HG02981 (cell line): ENCODE measurements around the gene MOB3B.
A peak's percentile ranks its signal among the peaks of the same experiment; 100 is the strongest.

Experiments
- ATAC-seq: cut with Tn5 transposase; IDR thresholded peaks from one replicate; pipeline ENCODE4 v1.9.1; 2021; ENCODE audit warnings: mild to moderate bottlenecking, moderate library complexity; ENCODE audit not compliant: unreplicated experiment

Gene MOB3B

DNA sequence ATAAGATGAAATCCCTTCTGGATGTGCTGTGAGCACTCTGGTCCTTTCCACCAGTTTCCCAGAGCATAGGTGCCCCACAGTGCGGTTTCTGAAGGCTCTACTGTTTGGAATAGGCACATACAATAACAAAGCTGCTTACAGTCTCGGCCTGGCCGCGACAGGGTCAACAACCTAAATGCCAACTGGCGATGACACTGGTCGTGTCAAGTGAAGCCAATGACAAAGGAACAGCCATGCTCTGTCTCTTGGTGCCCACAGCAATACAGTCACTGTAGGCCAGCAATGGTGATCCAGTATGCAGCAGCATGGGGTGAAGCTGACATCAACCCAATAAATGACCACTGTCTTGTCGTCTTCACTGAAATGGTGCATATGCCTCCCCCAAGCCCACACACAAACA, 184.8 kb downstream of the MOB3B start:
- ATAC-seq: no peak

DNA sequence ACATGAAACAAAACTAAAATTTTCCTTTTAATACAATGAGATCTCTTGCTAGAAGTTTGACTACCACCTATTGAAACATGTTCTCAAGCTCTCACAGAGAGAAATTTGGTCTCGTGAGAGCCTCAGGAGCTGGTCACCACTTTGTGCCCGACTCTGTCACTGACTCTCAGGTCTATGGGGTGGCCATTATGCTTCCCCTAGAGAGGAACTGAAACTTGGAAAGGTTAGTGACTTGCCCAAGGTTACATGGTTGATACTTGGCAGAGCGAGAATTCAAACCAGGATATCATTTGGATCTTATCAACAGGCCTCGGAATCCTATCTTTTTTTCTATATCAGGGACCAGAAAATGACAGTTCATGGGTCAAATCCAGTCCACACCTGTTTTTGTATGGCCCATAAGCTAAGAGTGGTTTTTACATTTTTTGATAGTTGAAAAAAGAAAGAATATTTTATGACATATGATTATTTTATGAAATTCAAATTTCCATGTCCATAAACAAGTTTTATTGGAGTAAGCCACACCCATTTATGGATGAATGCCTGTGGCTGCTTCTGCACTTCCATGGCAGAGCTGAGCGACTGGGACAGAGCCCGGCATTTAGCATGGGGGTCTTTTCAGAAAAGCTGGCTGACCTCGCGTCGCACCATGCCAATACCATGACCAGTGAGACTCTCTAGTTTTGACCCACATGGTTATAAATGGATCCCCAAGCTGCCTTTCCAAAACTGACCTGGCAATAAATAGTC, 187.9 kb downstream of the MOB3B start:
- ATAC-seq: no peak

DNA sequence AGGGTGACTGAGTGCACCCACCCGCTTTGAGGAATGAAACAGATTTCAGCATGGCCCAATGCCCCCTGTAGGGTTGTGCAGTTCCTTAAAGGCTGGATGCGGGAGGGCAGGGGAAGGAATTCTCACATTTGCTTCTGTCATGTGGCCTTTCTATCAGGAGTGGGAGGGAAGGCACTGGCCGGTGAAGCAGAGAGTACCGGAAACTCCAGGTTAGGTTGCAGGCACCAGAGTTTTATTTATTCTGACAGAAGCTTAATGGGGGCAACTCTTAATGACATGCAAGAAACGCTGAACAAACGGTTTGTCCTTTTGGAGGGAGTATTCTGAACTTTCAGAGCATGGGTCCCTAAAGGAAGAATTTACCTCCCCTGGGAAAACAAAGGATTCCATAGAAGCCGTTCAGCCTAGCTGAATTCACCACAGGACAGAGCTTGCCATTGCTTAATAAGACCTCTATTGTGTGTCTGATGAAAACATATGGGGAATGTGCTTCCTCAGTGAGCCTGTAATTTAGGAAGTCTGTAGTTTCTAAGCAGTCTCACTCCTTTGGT, 188.6 kb downstream of the MOB3B start:
- ATAC-seq: no peak

DNA sequence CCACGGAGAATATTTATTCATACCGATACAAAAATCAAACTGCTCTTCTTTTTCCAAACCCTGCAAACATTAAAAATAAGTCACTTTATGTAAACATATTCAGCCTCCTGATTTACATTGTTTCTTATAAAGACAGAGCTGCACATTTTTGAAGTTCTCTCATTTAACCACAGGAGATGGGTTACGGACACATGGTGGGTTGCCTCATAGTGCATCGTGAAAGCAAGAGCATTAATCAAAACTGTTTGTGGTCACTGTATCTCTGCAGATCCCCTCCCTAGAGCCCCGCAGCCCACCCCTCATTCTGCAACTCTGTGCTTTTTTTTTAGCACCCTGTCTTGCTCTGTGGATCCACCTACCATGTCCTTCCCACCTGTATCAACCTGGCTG, 189.3 kb downstream of the MOB3B start:
- no peak for ATAC-seq

DNA sequence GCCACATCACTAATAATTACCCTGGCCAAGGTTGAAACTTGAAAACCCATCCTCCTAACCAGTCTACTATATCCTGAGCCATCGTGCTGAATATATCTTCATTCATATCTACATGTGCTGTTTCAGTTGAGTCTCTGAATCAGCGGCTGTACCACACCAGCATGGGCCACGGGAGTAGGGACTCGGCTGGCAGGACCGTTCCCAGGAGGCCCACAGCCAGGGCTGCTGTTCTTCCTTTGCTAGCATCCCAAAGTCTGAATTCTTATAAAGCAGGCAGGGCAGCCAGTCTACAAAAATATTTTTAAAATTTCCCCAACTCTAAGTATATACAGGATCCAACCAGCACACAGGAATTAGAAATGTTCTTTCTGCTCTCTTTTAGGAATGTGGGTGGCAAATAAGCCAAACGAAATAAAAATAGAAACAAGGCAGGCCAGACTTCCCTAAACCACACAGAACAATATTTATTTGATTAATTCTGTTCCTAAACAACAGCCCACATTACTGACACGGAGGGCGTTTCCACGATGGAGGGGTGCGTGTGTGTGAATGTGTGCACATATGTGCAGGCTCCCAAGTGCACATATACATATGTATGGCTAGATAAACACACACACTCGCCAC, 189.8 kb downstream of the MOB3B start:
- no peak for ATAC-seq

DNA sequence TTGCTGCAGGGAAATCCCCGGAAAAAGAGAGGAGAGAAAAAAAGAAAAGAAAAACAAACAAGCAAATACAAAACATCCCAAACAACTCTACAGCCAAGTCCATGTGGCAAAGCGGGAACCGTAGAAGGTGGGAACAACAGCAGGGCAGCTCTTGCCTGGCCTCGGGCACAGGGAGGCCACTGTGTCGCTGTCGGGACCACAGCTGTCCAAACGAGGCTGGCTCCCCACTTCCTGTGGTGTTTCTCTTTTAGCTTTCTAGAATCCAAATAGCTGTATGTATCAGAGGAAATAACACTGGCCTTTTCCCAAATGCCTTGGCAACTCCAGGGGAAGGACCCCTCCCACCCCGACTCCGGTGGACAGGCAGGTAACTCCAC, 191.1 kb downstream of the MOB3B start:
- ATAC-seq: no peak

DNA sequence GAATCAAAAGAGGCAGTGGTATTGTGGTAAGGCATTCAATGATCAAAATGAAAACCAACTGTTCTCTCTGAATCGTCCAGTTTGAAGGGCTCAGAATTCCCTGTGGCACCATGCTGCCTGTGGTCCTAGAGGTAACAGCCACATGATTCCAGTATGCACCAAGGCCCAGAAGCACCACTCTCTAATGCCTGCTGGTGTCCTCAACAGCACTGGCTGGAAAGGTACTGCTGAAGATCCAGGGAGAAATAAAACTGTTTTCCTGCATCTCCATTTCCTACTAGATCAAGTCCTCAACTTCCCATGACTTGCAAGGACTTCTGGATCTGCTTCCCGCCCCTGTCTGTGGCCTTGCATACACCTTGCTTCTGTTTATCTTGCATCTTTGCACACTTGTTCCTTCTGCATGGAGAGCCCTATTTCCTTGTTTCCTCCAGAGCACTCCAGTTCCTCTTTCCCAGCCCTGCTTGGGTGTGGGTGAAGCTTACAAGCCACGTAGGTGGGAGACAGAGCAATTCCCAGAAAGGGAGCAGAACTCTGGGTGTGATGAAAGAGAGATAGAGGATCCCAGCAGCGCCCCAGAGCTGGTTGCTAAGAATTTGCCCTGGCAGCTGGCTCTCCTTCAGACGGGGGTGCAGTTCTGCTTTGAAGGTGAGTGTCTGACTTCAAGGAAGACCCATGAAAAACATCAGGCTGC, 191.6 kb downstream of the MOB3B start:
- ATAC-seq: no peak

DNA sequence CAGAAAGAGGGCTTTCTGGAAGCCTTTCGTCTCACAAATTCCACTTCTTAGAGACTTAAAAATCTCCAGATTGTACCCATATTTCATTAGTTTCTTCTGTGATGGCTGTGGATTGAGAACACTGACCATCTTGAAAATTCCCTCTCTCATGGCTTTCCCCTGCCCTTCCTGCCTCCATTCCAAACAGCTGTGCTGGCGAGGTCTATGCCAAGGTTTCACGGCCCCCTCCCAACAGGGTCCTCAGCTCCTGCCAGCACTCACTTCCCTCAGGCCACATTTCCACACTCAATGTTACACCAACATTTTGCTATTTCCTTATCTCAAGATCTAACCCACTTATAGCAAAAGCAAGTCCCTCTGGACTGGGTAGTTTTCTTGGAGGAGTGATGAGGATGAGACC, 192.4 kb downstream of the MOB3B start:
- ATAC-seq: no peak

DNA sequence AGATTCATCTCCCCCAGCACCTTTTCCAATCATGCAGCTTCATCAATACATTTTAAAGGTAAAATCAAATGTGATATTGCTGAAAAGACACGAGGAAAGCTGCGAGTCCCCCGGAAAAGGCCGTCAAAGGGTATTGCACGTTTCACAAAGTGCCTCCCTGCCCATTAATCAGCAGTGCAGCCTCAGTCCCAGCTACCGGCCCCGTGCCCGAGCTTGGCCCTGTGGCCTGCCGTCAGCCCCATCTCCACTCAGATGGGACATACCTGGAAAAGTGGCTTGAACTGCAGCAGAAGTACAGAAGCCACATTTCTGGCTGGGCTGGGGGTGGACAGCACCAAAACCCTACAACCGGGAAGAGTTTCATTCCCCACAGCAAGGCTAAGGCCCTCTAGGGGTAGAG, 192.8 kb downstream of the MOB3B start:
- ATAC-seq: no peak

DNA sequence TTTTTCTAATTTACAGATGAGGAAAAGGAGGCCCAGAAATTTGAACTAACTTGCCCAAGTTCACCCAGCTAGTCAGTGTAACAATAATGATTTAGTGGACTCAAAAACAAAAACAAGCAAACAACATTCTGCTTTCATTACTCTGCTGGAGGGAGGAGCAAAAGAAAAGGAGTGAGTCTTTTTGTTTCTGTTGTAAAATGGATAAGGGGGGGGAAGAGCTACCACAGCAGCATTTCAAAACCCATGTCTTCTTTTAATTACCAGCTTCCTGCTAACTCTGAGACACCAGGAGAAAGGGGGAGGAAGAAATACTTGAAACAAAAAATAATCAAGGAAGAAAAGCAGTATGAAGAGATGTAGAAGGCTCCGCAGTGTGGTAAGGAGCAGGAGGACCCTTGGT, 193.5 kb downstream of the MOB3B start:
- ATAC-seq: no peak

DNA sequence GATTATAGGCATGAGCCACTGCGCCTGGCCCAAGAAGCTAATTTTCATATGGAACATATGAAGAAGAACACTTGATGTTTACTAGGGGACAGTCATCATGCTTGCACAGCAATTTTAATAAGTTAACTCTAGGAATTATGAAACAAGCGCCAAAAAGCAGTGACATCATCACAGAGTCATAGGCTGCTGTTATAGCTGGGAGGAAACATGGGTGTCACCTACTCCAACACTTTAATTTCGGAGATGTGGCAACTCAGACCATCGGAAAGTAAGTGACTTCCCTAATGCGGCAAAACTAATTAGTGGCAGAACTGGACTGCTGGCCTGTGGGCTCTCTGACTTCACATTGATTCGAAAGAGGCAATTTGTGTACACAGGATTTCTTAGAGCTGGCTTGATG, 194.5 kb downstream of the MOB3B start:
- no peak for ATAC-seq

DNA sequence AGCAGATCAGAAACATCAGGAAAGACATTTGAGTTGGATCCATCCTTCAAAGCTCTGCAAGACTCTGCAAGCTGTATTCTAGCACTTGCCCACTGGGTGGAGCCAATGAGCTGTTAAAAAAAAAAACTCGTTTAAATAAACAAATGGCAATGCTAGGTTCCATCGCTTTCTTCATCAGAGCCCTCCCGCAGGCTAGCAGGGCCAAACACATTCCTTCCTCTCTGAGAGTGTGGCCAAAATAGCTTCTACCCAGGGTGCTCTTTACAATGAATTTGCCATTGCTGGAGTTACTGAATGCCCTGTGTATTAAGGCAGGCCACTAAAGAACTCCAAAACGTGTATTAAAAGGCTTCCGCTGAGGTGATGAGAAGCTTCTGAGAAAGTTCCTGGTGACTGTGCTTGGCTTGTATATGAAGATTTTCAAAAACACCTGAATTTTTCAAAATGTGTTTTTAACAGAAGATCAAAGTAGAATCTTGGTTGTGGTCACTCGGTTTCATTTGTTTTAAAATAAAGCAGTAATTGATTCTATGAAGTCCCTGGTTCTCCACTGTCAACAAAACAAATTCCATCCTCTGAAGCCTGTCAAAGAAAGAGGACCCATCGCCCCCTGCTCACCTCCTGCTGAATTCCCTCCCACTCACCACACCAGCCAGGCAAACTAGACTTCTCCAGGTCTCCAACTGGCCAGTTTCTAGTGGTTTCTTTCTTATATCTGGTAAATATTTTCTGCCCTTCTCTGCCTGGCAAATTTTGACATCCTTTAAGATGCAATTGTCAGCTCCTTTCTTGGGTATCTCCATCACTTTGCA, 196.2 kb downstream of the MOB3B start:
- peak; percentile 58 for ATAC-seq

DNA sequence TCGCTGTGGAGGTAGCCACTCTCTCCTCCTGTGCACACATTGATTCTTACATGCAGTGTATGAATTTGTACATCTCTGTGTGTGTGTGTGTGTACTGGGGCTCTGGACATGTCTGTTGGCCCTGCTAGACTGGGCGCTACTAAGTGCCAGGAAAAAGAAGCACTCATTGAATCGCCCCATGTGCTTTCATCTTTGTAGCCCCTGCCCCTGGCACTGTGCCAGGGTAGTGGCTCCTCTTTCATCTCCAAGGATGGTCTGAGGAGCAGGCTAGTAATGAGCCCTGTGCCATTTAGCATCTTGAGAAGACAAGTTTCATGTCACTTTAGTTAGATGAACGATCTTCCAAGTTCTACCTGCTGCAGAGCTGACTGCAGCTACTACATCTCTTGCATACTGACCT, 198.2 kb downstream of the MOB3B start:
- no peak for ATAC-seq

DNA sequence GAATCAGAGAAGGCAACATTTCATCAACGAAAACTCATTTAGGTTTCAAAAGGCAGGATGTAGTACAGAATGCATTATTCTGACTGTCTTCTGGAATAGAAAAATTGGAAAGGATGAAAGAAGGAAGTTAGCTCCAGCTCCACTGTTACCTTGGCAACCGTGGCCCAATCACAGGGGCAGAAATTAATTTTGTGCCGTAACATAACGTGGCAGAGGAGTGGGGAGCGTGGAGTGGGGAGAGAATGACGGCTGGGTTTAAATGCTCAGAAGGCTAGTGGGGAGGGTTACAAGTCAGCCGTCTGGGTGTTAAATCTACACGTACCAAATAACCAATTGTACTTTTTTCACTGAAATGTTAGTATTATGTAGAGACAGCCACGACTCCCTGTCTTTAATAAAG, 200.3 kb downstream of the MOB3B start:
- ATAC-seq: no peak

DNA sequence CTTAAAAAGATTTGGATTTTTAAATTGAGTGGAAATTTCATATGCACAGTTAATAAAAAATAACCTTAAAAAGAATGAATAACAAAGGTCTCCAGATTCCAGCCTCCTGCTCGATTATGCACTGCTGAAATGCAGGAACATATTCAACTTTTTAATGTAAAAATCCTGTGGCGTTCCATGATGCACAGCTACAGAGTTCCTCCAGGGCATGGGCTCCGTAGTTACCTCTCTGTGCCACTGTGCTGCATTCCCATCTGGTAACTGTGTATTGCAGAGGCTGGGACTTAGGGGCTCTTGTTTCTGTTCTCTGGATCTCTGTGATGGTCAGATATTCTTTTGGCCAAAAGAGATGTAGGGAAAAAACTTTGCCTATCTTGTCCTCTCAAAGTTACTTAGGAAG, 201.1 kb downstream of the MOB3B start:
- no peak for ATAC-seq

DNA sequence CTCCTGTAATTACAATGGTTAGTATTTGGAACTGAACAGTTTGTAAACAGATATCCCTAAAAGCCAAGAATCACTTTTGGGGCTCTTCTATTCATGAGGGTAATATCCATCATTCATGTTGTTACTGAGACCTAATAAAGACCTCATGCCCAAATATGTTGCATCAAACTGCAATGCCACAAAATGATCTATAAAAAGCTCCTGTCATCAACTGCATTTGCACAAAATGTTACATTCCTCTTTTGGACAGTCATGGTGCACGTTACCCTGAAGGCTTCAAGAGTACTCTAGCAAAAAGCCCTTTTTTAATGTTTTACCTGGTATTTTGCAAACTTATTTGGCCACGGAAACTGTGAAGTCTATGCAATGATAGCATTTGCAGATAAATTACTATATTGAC, 218.4 kb downstream of the MOB3B start:
- ATAC-seq: no peak

DNA sequence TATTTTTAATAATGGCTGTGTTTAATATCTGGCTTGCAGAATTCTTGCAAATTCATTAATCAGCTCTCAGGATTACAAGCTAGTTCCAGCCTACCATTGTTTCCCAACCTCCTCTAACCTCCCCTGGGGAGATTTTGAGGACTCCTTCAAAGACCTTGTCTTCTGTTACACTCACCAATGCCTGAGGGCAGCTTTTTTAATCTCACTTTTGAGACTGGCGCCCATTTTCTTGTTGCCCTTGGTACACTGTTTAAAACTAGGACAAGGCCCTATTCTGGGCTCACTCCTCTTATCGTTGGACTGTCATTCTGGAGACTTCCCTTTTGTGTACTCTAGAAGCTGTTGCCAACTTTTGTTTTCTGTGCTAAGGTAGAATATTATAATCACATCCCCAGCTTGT, 219.0 kb downstream of the MOB3B start:
- no peak for ATAC-seq

DNA sequence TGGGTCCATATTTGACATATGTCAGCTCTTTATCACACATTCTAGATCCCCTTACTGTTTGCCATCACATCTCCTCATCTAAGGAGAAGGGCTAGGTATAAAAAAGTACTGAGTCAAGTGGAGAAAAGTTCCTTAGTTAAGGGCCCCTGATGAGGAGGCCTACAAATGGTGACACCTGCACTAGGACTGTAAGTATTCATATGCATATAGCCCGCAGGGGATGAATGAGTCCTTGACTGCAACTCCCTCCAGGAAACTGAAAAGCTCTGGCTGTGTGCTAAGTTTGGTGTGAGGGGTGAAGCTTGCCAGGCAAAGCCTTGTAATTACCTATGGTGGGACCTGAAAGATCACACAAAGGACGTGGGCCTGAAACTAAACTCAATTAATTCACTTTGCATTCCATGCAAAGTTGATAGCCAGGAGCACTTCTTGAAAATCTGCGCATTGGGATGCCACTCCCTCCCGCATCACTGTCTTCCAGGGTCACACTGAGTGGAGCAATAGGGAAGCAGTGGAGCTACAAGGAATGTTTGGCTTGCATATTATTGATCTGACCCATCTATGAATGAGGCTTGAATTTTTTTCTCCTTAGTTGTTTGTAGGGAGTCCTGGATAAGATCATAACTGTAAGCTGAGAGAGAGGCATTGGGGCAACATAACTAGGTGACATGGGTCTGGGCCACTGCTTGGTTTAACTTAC, 220.8 kb downstream of the MOB3B start:
- no peak for ATAC-seq

DNA sequence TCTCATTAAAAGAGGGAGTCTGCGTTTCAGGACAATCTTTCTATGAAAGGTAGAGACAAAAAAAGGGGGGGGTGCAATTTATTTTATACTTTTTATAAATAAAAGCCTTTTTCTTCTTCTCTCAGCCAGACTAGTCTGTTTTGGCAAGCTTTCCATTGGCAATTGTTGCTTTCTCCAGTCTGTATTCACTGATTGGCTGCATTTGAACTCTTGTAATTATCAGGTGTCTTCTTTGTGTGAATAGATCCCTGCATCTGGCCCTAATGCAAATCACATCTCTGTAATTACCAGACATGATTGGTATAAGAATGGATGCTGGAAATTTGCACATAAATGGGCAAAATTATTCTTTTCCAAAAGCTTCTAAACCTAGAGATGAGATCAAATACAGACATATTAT, 225.1 kb downstream of the MOB3B start:
- no peak for ATAC-seq

DNA sequence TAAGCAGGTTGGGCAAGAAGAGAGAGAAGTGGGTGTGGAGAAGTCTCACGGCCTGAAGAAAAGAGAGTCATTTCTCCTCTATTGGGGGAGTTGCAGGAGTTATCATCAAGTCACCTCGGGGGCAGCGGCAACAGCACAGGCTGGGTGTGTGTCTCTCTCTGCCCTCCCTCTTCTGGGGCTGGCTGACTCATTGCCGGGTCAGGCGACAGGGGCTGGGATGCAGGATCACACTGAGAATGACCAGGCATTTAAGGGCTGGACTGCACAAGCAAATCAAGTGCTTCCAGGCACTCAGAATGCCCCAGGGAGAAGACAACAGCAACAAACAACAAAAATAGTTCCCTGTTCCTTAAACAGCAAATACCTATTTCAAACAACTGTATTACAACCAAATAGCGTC, 226.4 kb downstream of the MOB3B start:
- no peak for ATAC-seq

DNA sequence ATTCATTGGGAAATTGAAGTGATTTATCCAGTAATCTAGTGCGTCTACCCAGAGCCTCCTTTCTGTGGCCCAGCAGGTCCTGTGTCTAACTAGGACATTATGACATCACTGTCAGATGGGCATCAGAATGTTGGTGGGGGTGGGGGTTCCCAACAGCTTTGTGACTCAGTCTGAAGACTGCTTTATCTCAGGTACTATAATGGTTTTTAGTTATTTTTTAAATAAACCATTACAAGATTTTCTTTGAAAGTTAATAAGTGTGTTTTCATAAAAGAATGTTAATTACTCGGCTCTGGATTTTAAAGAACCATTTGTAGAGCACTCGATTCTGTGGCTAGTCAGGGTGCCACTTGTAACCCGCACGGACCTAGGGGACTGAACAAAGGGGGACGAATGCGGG, 232.6 kb downstream of the MOB3B start, which contains the start of gene EQTN:
TSS of gene EQTN (minus strand) at position 101 of the 400 bp plus-strand sequence. CDS start at position 6, 95 bp downstream.
- no peak for ATAC-seq
